Liver (tissue), 9 donors: Measurements from ENCODE around the gene SPATA46. TPM values are rescaled to one million over a fixed set of nuclear protein-coding genes. Genes with fewer than 3 reads are reported as not detected.

ENCODE experiments used
- DNase-seq: peaks from one replicate; pipeline ENCODE4 v3.0.0-alpha.2; 2017; ENCODE audit warnings: low spot score
- H3K27ac ChIP-seq, 2 donors: one replicate each; pipeline ENCODE4 v1.7.0; 2013; ENCODE audit warnings: inconsistent platforms in 2 of 2, low read length in 2 of 2, control low read depth in 1 of 2, low read depth in 1 of 2, mild to moderate bottlenecking in 1 of 2
- H3K27me3 ChIP-seq, 4 donors: one replicate each; pipeline versions ENCODE4 v1.6.1 to v1.7.0; 2013; ENCODE audit warnings: low read length in 3 of 4, inconsistent platforms in 1 of 4, mild to moderate bottlenecking in 1 of 4, moderate library complexity in 1 of 4; ENCODE audit not compliant: control insufficient read depth in 4 of 4, insufficient read depth in 4 of 4
- H3K36me3 ChIP-seq, 4 donors: one replicate each; pipeline versions ENCODE4 v1.6.1 to v1.7.0; 2013; ENCODE audit warnings: low read length in 3 of 4, mild to moderate bottlenecking in 3 of 4, low read depth in 1 of 4, moderate library complexity in 1 of 4; ENCODE audit not compliant: control insufficient read depth in 4 of 4, insufficient read depth in 3 of 4
- H3K4me1 ChIP-seq, 4 donors: one replicate each; pipeline versions ENCODE4 v1.6.1 to v1.7.0; 2013; ENCODE audit warnings: low read length in 3 of 4, mild to moderate bottlenecking in 3 of 4, moderate library complexity in 1 of 4; ENCODE audit not compliant: control insufficient read depth in 4 of 4, insufficient read depth in 4 of 4
- H3K4me3 ChIP-seq, 3 donors: one replicate each; pipeline versions ENCODE4 v1.6.1 to v1.7.0; 2013; ENCODE audit warnings: low read length in 3 of 3, control low read depth in 1 of 3, low read depth in 1 of 3, mild to moderate bottlenecking in 1 of 3
- H3K9ac ChIP-seq, 2 donors: one replicate each; pipeline ENCODE4 v1.7.0; 2013; ENCODE audit warnings: low read length in 2 of 2, mild to moderate bottlenecking in 2 of 2, moderate library complexity in 2 of 2, control low read depth in 1 of 2, low read depth in 1 of 2
- H3K9me3 ChIP-seq, 4 donors: one replicate each; pipeline versions ENCODE4 v1.6.1 to v1.7.0; 2013; ENCODE audit warnings: low read length in 3 of 4; ENCODE audit not compliant: control insufficient read depth in 4 of 4
- ATF3 ChIP-seq: IDR thresholded peaks from 2 replicates; pipeline ENCODE4 v1.6.1; 2016; ENCODE audit warnings: antibody characterized with exemption
- CTCF ChIP-seq: fragments of 150-350 bp; IDR thresholded peaks from 2 replicates; pipeline ENCODE4 v1.5.1; 2017; ENCODE audit warnings: improper control_type of control experiment, low read depth, low read length; ENCODE audit not compliant: missing input control
- EGR1 ChIP-seq, 2 donors: IDR thresholded peaks; 2 replicates each; pipeline ENCODE4 v1.6.1; 2016 to 2018; ENCODE audit warnings: antibody characterized with exemption in 2 of 2, low read depth in 2 of 2
- FOXA1 ChIP-seq: IDR thresholded peaks from 2 replicates; pipeline ENCODE4 v1.6.1; 2016; ENCODE audit warnings: antibody characterized with exemption
- HNF4G ChIP-seq: IDR thresholded peaks from 2 replicates; pipeline ENCODE4 v1.6.1; 2016; ENCODE audit warnings: antibody characterized with exemption
- JUND ChIP-seq, 2 donors: IDR thresholded peaks; 2 replicates each; pipeline ENCODE4 v1.6.1; 2016; ENCODE audit warnings: antibody characterized with exemption in 2 of 2
- MAX ChIP-seq: IDR thresholded peaks from 2 replicates; pipeline ENCODE4 v1.6.1; 2016; ENCODE audit warnings: antibody characterized with exemption
- NR2F2 ChIP-seq: IDR thresholded peaks from 2 replicates; pipeline ENCODE4 v1.6.1; 2016; ENCODE audit warnings: antibody characterized with exemption
- REST ChIP-seq: IDR thresholded peaks from 2 replicates; pipeline ENCODE4 v1.6.1; 2016; ENCODE audit warnings: antibody characterized with exemption, mild to moderate bottlenecking
- RXRA ChIP-seq, 2 donors: IDR thresholded peaks; 2 replicates each; pipeline ENCODE4 v1.6.1; 2017 to 2018; ENCODE audit warnings: antibody characterized with exemption in 2 of 2, mild to moderate bottlenecking in 1 of 2
- SP1 ChIP-seq: IDR thresholded peaks from 2 replicates; pipeline ENCODE4 v1.6.1; 2018; ENCODE audit warnings: antibody characterized with exemption, mild to moderate bottlenecking
- TAF1 ChIP-seq: conservative IDR thresholded peaks from 2 replicates; pipeline ENCODE4 v1.6.1; 2016; ENCODE audit warnings: antibody characterized with exemption, mild to moderate bottlenecking
- YY1 ChIP-seq: IDR thresholded peaks from 2 replicates; pipeline ENCODE4 v1.6.1; 2016; ENCODE audit warnings: antibody characterized with exemption, mild to moderate bottlenecking
- ZBTB33 ChIP-seq: IDR thresholded peaks from 2 replicates; pipeline ENCODE4 v1.6.1; 2016; ENCODE audit warnings: antibody characterized with exemption
- WGBS: extraction: QIAGEN DNeasy Blood & Tissue Kit; methylation state at CpG from one replicate; pipeline ENCODE4 v1.1.7; 2013; 5-methylcytosine and 5-hydroxymethylcytosine counted together
- polyA plus RNA-seq, 2 donors: library from polyadenylated mRNA; stranded (reverse) in 1 of 2; unstranded in 1 of 2; fragments of 200-250 nt in 1 of 2; fragments of >200 nt in 1 of 2; fragmentation: Nextera tagmentation in 1 of 2; extraction: Ambion mirVana in 1 of 2; gene quantifications; one replicate each; pipeline versions ENCODE4 v1.2.1 to v1.2.3, GENCODE V29; 2013 to 2015
- total RNA-seq, 2 donors: library from RNA; depleted of rRNA; stranded (reverse); fragments of >200 nt; gene quantifications; one replicate each; pipeline ENCODE4 v1.2.3, GENCODE V29; 2014
- donor health status: healthy.
- donor health status: healthy.
- donor health status: healthy.
- donor health status: healthy.
- donor health status: healthy.

The SPATA46 gene
- total and polyA plus RNA-seq, 4 donors: 0.06 to 0.17 TPM; not detected in 2

- no peak overlapping the region for H3K9ac ChIP-seq
- WGBS: 82% methylated on average over 8 of the region's 8 CpGs
- no peaks in the 10 kb centered on the region for H3K36me3 ChIP-seq
- no peak overlapping the region for H3K27ac ChIP-seq
- H3K4me1 ChIP-seq: no peaks in the 10 kb centered on the region
- H3K4me3 ChIP-seq: no peak overlapping the region
- DNase-seq: no peak
- H3K27me3 ChIP-seq: peaks cover 0 to 2% (median 0%) of the 10 kb centered on the region in 4 donors
- TF ChIP-seq RXRA (IDR thresholded peaks at IDR 0.05) (no peak), YY1 (no peak)
- H3K9me3 ChIP-seq: no peaks in the 10 kb centered on the region
Measured at GRCh38 chr1:162398999-162399580, 22.4 kb upstream of the SPATA46 start.

GRCh38 chr1:162397943-162398560, 21.4 kb upstream of the SPATA46 start:
- peaks cover 0 to 2% (median 0%) of the 10 kb centered on the region in 4 donors for H3K27me3 ChIP-seq
- H3K27ac ChIP-seq: no peak overlapping the region
- no peak for DNase-seq
- no peaks in the 10 kb centered on the region for H3K9me3 ChIP-seq
- H3K36me3 ChIP-seq: no peaks in the 10 kb centered on the region
- WGBS: 62% methylated on average over 3 of the region's 3 CpGs
- H3K4me1 ChIP-seq: no peaks in the 10 kb centered on the region
- no peak overlapping the region for H3K4me3 ChIP-seq
- TF ChIP-seq REST: no peak
- no peak for TF ChIP-seq EGR1 (IDR thresholded peaks at IDR 0.05; ENCODE audit: low read depth in 2 of 2)
- no peak for TF ChIP-seq JUND (IDR thresholded peaks at IDR 0.05)
- no peak for TF ChIP-seq RXRA (IDR thresholded peaks at IDR 0.05)
- TF ChIP-seq HNF4G: no peak
- no peak for TF ChIP-seq CTCF
- TF ChIP-seq FOXA1: no peak
- TF ChIP-seq SP1: no peak
- TF ChIP-seq TAF1: no peak
- TF ChIP-seq YY1: no peak
- TF ChIP-seq NR2F2: no peak
- TF ChIP-seq ZBTB33: no peak
- TF ChIP-seq MAX: no peak
- no peak for TF ChIP-seq ATF3
- H3K9ac ChIP-seq: no peak overlapping the region
